ENCODE results near the gene ZNF385A. TPM values are rescaled to one million over a fixed set of nuclear protein-coding genes. Genes with fewer than 3 reads are reported as not detected.

The ZNF385A gene
- total and polyA plus RNA-seq, 2 experiments from 2014 or later, result 10.9 to 21.7 TPM

DNA sequence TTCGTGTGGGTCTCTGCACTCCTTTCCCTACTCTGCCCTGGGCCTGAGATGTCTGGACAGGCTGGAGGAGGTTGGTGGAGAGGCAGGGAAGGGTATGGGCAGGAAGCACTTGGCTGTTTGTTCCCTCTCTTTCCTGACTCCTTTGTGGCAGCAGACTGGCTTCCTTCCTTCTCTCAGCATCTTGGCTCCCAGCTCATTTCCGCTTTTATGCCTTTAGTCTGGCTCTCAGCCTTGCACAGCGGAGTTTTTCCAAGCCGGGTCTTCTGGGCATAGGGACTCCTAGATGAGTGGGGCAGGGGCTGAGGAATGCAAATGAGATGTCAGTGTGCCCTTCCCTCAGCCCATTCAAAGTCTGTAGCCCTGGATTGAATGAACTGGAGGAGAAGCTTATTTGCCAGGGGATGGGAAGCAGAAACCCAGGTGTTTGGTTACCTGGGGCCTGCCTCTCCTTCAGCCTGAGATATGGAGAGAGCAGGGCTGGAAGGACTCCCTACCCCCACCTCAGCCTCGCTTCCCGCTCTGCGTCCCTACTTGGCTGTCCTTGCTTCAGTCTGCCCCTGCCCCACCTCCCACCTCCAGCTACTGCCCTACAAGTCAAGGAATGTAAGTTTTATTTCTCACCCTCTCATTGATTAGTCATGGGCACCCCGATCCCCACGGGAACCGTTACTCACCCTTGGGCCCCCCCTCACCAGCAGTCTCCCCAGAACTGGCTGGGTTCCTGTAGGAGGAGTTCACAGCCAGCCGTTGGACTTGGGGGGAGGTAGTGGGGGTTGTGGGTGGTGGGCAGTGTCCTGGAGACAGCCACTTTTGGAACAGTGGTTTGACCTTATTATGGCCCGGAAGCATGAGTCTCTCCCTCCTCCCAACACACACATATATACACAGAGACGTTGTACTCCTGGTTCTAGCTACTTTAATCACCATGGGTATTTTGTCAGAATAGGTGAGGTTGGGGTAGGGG lies 43.8 kb upstream of the ZNF385A start:
- Histone ChIP-seq H3K36me3 (ENCODE audit: insufficient read depth) (no peaks in the 10 kb centered on the region), H3K4me2 (peak overlapping the region; percentile 3; the same call in 1 of the 2 replicates), H3K9me2 (ENCODE audit: insufficient read depth) (no peaks in the 10 kb centered on the region), H2AFZ (peak overlapping the region; percentile 74), H3F3A (replicated peaks; ENCODE audit: low read depth) (no peaks in the 10 kb centered on the region; the same call in 1 of the 2 replicates), H3K27ac (ENCODE audit: low read depth) (no peak overlapping the region), H3K4me1 (ENCODE audit: insufficient read depth) (peaks cover 33% of the 10 kb centered on the region), H3K4me3 (no peak overlapping the region), H4K20me1 (replicated peaks; ENCODE audit: insufficient read depth) (no peaks in the 10 kb centered on the region), H3K79me2 (replicated peaks; ENCODE audit: insufficient read depth) (no peaks in the 10 kb centered on the region), H3K27me3 (ENCODE audit: insufficient read depth) (peaks cover 25% of the 10 kb centered on the region; the same call in 1 of the 2 replicates)
- TF ChIP-seq, protein P1, sequence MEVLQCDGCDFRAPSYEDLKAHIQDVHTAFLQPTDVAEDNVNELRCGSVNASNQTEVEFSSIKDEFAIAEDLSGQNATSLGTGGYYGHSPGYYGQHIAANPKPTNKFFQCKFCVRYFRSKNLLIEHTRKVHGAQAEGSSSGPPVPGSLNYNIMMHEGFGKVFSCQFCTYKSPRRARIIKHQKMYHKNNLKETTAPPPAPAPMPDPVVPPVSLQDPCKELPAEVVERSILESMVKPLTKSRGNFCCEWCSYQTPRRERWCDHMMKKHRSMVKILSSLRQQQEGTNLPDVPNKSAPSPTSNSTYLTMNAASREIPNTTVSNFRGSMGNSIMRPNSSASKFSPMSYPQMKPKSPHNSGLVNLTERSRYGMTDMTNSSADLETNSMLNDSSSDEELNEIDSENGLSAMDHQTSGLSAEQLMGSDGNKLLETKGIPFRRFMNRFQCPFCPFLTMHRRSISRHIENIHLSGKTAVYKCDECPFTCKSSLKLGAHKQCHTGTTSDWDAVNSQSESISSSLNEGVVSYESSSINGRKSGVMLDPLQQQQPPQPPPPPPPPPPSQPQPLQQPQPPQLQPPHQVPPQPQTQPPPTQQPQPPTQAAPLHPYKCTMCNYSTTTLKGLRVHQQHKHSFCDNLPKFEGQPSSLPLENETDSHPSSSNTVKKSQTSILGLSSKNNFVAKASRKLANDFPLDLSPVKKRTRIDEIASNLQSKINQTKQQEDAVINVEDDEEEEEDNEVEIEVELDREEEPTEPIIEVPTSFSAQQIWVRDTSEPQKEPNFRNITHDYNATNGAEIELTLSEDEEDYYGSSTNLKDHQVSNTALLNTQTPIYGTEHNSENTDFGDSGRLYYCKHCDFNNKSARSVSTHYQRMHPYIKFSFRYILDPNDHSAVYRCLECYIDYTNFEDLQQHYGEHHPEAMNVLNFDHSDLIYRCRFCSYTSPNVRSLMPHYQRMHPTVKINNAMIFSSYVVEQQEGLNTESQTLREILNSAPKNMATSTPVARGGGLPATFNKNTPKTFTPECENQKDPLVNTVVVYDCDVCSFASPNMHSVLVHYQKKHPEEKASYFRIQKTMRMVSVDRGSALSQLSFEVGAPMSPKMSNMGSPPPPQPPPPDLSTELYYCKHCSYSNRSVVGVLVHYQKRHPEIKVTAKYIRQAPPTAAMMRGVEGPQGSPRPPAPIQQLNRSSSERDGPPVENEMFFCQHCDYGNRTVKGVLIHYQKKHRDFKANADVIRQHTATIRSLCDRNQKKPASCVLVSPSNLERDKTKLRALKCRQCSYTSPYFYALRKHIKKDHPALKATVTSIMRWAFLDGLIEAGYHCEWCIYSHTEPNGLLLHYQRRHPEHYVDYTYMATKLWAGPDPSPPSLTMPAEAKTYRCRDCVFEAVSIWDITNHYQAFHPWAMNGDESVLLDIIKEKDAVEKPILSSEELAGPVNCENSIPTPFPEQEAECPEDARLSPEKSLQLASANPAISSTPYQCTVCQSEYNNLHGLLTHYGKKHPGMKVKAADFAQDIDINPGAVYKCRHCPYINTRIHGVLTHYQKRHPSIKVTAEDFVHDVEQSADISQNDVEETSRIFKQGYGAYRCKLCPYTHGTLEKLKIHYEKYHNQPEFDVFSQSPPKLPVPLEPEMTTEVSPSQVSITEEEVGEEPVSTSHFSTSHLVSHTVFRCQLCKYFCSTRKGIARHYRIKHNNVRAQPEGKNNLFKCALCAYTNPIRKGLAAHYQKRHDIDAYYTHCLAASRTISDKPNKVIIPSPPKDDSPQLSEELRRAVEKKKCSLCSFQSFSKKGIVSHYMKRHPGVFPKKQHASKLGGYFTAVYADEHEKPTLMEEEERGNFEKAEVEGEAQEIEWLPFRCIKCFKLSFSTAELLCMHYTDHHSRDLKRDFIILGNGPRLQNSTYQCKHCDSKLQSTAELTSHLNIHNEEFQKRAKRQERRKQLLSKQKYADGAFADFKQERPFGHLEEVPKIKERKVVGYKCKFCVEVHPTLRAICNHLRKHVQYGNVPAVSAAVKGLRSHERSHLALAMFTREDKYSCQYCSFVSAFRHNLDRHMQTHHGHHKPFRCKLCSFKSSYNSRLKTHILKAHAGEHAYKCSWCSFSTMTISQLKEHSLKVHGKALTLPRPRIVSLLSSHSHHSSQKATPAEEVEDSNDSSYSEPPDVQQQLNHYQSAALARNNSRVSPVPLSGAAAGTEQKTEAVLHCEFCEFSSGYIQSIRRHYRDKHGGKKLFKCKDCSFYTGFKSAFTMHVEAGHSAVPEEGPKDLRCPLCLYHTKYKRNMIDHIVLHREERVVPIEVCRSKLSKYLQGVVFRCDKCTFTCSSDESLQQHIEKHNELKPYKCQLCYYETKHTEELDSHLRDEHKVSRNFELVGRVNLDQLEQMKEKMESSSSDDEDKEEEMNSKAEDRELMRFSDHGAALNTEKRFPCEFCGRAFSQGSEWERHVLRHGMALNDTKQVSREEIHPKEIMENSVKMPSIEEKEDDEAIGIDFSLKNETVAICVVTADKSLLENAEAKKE (CRISPR knock-in tag; IDR thresholded peaks at IDR 0.05), result 0 out of 2 replicates have a peak, but pooled peaks have one; percentile 24
- TF ChIP-seq, protein P2, sequence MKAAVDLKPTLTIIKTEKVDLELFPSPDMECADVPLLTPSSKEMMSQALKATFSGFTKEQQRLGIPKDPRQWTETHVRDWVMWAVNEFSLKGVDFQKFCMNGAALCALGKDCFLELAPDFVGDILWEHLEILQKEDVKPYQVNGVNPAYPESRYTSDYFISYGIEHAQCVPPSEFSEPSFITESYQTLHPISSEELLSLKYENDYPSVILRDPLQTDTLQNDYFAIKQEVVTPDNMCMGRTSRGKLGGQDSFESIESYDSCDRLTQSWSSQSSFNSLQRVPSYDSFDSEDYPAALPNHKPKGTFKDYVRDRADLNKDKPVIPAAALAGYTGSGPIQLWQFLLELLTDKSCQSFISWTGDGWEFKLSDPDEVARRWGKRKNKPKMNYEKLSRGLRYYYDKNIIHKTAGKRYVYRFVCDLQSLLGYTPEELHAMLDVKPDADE (IDR thresholded peaks at IDR 0.05), result no peak
- H3K27me3 Mint-ChIP-seq (ENCODE audit: insufficient read depth, low read depth, poor library complexity), result peaks cover 42% of the 10 kb centered on the region
- H3K27ac Mint-ChIP-seq, result no peak overlapping the region
- H3K4me1 Mint-ChIP-seq, result peaks cover 56% of the 10 kb centered on the region
- no peaks in the 10 kb centered on the region for H3K36me3 Mint-ChIP-seq (ENCODE audit: low read depth)
- ATAC-seq (peak; percentile 75), DNase-seq (ENCODE audit: low spot score) (no peak)
- no peaks in the 10 kb centered on the region for H3K9me3 Mint-ChIP-seq
- no peak overlapping the region for H3K4me3 Mint-ChIP-seq
